Measurements from ENCODE around the gene PRKCQ.

The PRKCQ gene

DNA sequence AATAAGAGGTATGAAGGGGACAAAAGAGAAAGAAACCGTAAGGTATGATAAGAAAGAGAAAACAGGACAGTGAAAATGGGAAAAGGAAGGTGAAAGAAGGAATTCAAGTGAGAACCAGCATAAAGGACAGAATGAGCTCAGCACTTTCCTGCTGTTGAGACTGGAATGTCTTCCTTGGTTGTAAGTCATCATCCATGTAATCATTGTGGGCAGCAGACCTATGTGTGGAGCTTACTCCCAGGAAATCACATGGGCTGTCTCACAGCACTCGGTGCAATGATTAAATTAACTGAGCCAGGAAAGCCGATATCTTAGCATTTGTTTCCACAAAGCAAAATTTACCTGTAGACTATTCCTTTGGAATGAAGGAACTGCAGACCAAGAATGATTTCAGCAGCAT is 118.1 kb downstream of the PRKCQ start:
- no peaks in the 10 kb centered on the region for H3K27me3 ChIP-seq (ENCODE audit: insufficient read depth, low read depth)
- H3K36me3 ChIP-seq (ENCODE audit: insufficient read depth) = no peaks in the 10 kb centered on the region
- H3K9ac ChIP-seq = no peak overlapping the region
- H3K4me3 ChIP-seq (IDR thresholded peaks at IDR 0.05; ENCODE audit: insufficient read depth, low read depth, low read length) = no peak overlapping the region
- no peaks in the 10 kb centered on the region for H3K79me2 ChIP-seq (ENCODE audit: insufficient read depth, low read depth)
- TF ChIP-seq, protein P1, sequence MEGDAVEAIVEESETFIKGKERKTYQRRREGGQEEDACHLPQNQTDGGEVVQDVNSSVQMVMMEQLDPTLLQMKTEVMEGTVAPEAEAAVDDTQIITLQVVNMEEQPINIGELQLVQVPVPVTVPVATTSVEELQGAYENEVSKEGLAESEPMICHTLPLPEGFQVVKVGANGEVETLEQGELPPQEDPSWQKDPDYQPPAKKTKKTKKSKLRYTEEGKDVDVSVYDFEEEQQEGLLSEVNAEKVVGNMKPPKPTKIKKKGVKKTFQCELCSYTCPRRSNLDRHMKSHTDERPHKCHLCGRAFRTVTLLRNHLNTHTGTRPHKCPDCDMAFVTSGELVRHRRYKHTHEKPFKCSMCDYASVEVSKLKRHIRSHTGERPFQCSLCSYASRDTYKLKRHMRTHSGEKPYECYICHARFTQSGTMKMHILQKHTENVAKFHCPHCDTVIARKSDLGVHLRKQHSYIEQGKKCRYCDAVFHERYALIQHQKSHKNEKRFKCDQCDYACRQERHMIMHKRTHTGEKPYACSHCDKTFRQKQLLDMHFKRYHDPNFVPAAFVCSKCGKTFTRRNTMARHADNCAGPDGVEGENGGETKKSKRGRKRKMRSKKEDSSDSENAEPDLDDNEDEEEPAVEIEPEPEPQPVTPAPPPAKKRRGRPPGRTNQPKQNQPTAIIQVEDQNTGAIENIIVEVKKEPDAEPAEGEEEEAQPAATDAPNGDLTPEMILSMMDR (conservative IDR thresholded peaks at IDR 0.05; ENCODE audit: low read depth, low read length) = no peak
- no peak overlapping the region for H2AFZ ChIP-seq (ENCODE audit: low read depth)
- H3K4me2 ChIP-seq = no peak overlapping the region
- H4K20me1 ChIP-seq (ENCODE audit: insufficient read depth) = no peaks in the 10 kb centered on the region
- no peak overlapping the region for H3K27ac ChIP-seq
- H3K4me1 ChIP-seq (ENCODE audit: low read depth, poor library complexity, severe bottlenecking) = no peaks in the 10 kb centered on the region

DNA sequence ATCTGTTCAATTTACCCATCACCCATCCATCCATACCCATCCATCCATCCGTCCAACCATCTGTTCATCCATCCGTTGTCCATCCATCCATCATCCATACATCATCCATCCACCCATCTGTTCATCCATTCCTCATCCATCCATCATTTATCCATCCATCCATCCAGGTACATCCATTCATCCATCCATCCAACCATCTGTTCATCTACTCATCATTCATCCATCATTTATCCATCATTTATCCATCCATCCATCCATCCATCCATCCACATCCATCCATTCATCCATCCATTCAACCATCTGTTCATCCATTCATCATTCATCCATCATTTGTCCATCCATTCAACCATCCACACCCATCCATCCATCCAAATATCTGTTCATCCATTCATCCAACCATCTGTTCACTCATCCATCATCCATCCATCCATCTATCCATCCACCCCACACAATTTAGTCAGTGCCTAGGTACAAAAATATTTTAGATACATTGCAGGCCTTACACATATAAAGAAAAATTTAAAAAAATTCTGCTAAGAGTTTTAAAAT is 119.1 kb downstream of the PRKCQ start:
- no peak overlapping the region for H3K4me2 ChIP-seq
- no peak overlapping the region for H3K27ac ChIP-seq
- no peak overlapping the region for H3K9ac ChIP-seq
- H4K20me1 ChIP-seq (ENCODE audit: insufficient read depth) = no peaks in the 10 kb centered on the region
- TF ChIP-seq, protein P1 (conservative IDR thresholded peaks at IDR 0.05; ENCODE audit: low read depth, low read length) = no peak
- H3K4me1 ChIP-seq (ENCODE audit: low read depth, poor library complexity, severe bottlenecking) = no peaks in the 10 kb centered on the region
- H3K79me2 ChIP-seq (ENCODE audit: insufficient read depth, low read depth) = no peaks in the 10 kb centered on the region
- H3K36me3 ChIP-seq (ENCODE audit: insufficient read depth) = no peaks in the 10 kb centered on the region
- no peak overlapping the region for H3K4me3 ChIP-seq (IDR thresholded peaks at IDR 0.05; ENCODE audit: insufficient read depth, low read depth, low read length)
- no peaks in the 10 kb centered on the region for H3K27me3 ChIP-seq (ENCODE audit: insufficient read depth, low read depth)
- no peak overlapping the region for H2AFZ ChIP-seq (ENCODE audit: low read depth)

DNA sequence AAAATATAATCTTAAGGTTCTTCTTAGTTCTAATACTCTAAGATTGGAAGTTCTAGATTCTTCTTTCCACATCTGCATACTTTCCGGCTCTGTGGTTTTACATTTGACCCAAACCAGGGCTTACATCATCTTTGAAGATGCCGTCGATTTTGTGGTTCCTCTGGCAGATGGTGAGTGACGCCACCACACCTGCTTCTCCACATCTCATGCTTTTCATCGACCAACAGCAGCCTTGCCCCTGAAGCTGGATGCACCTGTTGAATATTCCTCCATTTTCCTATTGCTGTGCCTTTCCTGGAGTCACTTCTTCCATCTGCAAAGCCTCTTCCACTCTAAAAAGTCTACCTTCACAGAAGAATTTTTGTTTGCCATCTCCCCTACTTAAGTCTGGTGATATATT is 121.3 kb downstream of the PRKCQ start:
- no peak overlapping the region for H3K9ac ChIP-seq
- H2AFZ ChIP-seq (ENCODE audit: low read depth) = no peak overlapping the region
- no peaks in the 10 kb centered on the region for H3K4me1 ChIP-seq (ENCODE audit: low read depth, poor library complexity, severe bottlenecking)
- H3K4me3 ChIP-seq (IDR thresholded peaks at IDR 0.05; ENCODE audit: insufficient read depth, low read depth, low read length) = no peak overlapping the region
- no peaks in the 10 kb centered on the region for H3K36me3 ChIP-seq (ENCODE audit: insufficient read depth)
- no peaks in the 10 kb centered on the region for H4K20me1 ChIP-seq (ENCODE audit: insufficient read depth)
- TF ChIP-seq, protein P1 (conservative IDR thresholded peaks at IDR 0.05; ENCODE audit: low read depth, low read length) = no peak
- H3K27me3 ChIP-seq (ENCODE audit: insufficient read depth, low read depth) = no peaks in the 10 kb centered on the region
- H3K27ac ChIP-seq = no peak overlapping the region
- no peak overlapping the region for H3K4me2 ChIP-seq
- H3K79me2 ChIP-seq (ENCODE audit: insufficient read depth, low read depth) = no peaks in the 10 kb centered on the region

DNA sequence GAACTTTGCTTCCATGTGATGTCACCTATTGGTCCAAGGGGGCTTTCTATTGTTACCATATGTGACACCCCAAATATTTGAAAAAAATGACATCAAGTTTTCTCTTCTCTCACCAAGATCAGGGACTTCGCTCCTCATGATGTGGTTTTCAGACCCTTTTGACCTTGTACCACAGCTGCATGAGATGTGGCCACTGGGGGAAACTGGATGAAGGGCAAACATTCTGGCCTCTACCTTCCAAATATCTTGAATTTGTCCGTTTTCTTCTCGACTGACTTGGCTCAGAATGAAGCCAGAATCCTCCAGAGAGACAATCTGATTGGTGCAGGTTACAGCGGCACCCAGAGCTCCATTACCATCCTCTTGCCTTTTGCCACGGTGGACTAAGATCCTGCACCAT is 122.7 kb downstream of the PRKCQ start:
- H3K9ac ChIP-seq = no peak overlapping the region
- TF ChIP-seq, protein P1 (conservative IDR thresholded peaks at IDR 0.05; ENCODE audit: low read depth, low read length) = no peak
- H3K4me3 ChIP-seq (IDR thresholded peaks at IDR 0.05; ENCODE audit: insufficient read depth, low read depth, low read length) = no peak overlapping the region
- no peak overlapping the region for H3K4me2 ChIP-seq
- H3K27ac ChIP-seq = no peak overlapping the region
- H3K79me2 ChIP-seq (ENCODE audit: insufficient read depth, low read depth) = no peaks in the 10 kb centered on the region
- no peak overlapping the region for H2AFZ ChIP-seq (ENCODE audit: low read depth)
- no peaks in the 10 kb centered on the region for H3K4me1 ChIP-seq (ENCODE audit: low read depth, poor library complexity, severe bottlenecking)
- H3K36me3 ChIP-seq (ENCODE audit: insufficient read depth) = no peaks in the 10 kb centered on the region
- H3K27me3 ChIP-seq (ENCODE audit: insufficient read depth, low read depth) = no peaks in the 10 kb centered on the region
- no peaks in the 10 kb centered on the region for H4K20me1 ChIP-seq (ENCODE audit: insufficient read depth)
